RWPE2 (cell line): ENCODE results near the gene MYOF.

Experiments
- ATAC-seq: fragments of 200-7000 bp; cut with Tn5 transposase; 3 replicates; pipeline ENCODE4 v1.9.1; 2021; ENCODE audit warnings: low read depth
- DNase-seq: peaks from one replicate; pipeline ENCODE4 v3.0.0-alpha.2; 2020; ENCODE audit warnings: low spot score
- H3K27ac ChIP-seq: fragments of 450-650 bp; 2 replicates; pipeline ENCODE4 v1.5.1; 2017; ENCODE audit warnings: mild to moderate bottlenecking; ENCODE audit not compliant: poor library complexity, severe bottlenecking
- H3K27me3 ChIP-seq: fragments of 250-450 bp; sonication (Bioruptor Pico); 2 replicates; pipeline ENCODE4 v1.5.1; 2021; ENCODE audit warnings: mild to moderate bottlenecking, moderate library complexity; ENCODE audit not compliant: insufficient read depth, poor library complexity, severe bottlenecking
- H3K36me3 ChIP-seq: fragments of 250-450 bp; sonication (Bioruptor Pico); 2 replicates; pipeline ENCODE4 v1.5.1; 2020; ENCODE audit warnings: low read depth, mild to moderate bottlenecking, moderate library complexity
- H3K4me1 ChIP-seq: fragments of 250-450 bp; sonication (Bioruptor Pico); 2 replicates; pipeline ENCODE4 v1.5.1; 2021; ENCODE audit warnings: mild to moderate bottlenecking, moderate library complexity; ENCODE audit not compliant: insufficient read depth, poor library complexity, severe bottlenecking
- H3K4me3 ChIP-seq: fragments of 250-450 bp; sonication (Bioruptor Pico); 2 replicates; pipeline ENCODE4 v1.5.1; 2021; ENCODE audit warnings: mild to moderate bottlenecking, moderate library complexity; ENCODE audit not compliant: severe bottlenecking
- H3K9me3 ChIP-seq: fragments of 250-450 bp; sonication (Bioruptor Pico); 2 replicates; pipeline ENCODE4 v1.5.1; 2021; ENCODE audit warnings: mild to moderate bottlenecking, moderate library complexity; ENCODE audit not compliant: severe bottlenecking
- CTCF ChIP-seq: fragments of 450-650 bp; IDR thresholded peaks from one replicate; pipeline ENCODE4 v1.5.1; 2017; ENCODE audit warnings: mild to moderate bottlenecking, moderate library complexity; ENCODE audit not compliant: poor library complexity, severe bottlenecking

The MYOF gene

GRCh38 chr10:93462881-93463280 lies 19.3 kb downstream of the MYOF start:
- no peak for TF ChIP-seq CTCF
- DNase-seq (peak; percentile 84), ATAC-seq (peak; percentile 56)
- Histone ChIP-seq H3K4me1 (peaks cover 79% of the 10 kb centered on the region), H3K9me3 (no peaks in the 10 kb centered on the region), H3K27ac (peak overlapping the region; percentile 98), H3K27me3 (no peaks in the 10 kb centered on the region), H3K36me3 (peaks cover 44% of the 10 kb centered on the region), H3K4me3 (no peak overlapping the region)

GRCh38 chr10:93462371-93462770 lies 19.8 kb downstream of the MYOF start:
- H3K27me3 ChIP-seq: no peaks in the 10 kb centered on the region
- peak overlapping the region; percentile 98 for H3K27ac ChIP-seq
- no peak for ATAC-seq
- H3K4me3 ChIP-seq: no peak overlapping the region
- H3K4me1 ChIP-seq: peaks cover 75% of the 10 kb centered on the region
- no peak for DNase-seq
- no peak for TF ChIP-seq CTCF
- H3K36me3 ChIP-seq: peaks cover 44% of the 10 kb centered on the region
- no peaks in the 10 kb centered on the region for H3K9me3 ChIP-seq

- H3K27ac ChIP-seq: peak overlapping the region; percentile 98
- H3K4me3 ChIP-seq: no peak overlapping the region
- no peaks in the 10 kb centered on the region for H3K9me3 ChIP-seq
- H3K4me1 ChIP-seq: peaks cover 70% of the 10 kb centered on the region
- peak; percentile 11; the same call in 1 of the 3 replicates for ATAC-seq
- no peak for DNase-seq
- H3K36me3 ChIP-seq: peaks cover 46% of the 10 kb centered on the region
- H3K27me3 ChIP-seq: no peaks in the 10 kb centered on the region
- no peak for TF ChIP-seq CTCF
These were observed 20.3 kb downstream of the MYOF start for GRCh38 chr10:93461807-93462178.

- Histone ChIP-seq H3K9me3 (no peaks in the 10 kb centered on the region), H3K4me3 (no peak overlapping the region), H3K4me1 (peaks cover 64% of the 10 kb centered on the region), H3K36me3 (peaks cover 49% of the 10 kb centered on the region), H3K27me3 (no peaks in the 10 kb centered on the region), H3K27ac (peak overlapping the region; percentile 98)
- no peak for DNase-seq
- no peak for ATAC-seq
- no peak for TF ChIP-seq CTCF
These were observed 20.9 kb downstream of the MYOF start for GRCh38 chr10:93461109-93461806.

GRCh38 chr10:93459466-93459865 lies 22.7 kb downstream of the MYOF start:
- peaks cover 64% of the 10 kb centered on the region for H3K36me3 ChIP-seq
- H3K4me3 ChIP-seq: no peak overlapping the region
- ATAC-seq (no peak), DNase-seq (no peak)
- H3K27me3 ChIP-seq: no peaks in the 10 kb centered on the region
- peaks cover 50% of the 10 kb centered on the region for H3K4me1 ChIP-seq
- H3K9me3 ChIP-seq: no peaks in the 10 kb centered on the region
- H3K27ac ChIP-seq: peak overlapping the region; percentile 98
- TF ChIP-seq CTCF: no peak
